GM11168 (cell line): ENCODE results near the gene SDHA.
"Not testable (repeated sequence)": the region's sequence is repeated elsewhere in the genome, so short reads cannot be mapped to it uniquely, and the experiment has no call there.

Experiments used
- in situ Hi-C: fragments of 300-500 bp; cut with MboI; formaldehyde crosslinking; loops from one replicate; pipeline ENCODE4 v1.12.0; 2022; ENCODE audit warnings: low sequenced_read_pairs; ENCODE audit not compliant: unreplicated experiment

SDHA gene

DNA sequence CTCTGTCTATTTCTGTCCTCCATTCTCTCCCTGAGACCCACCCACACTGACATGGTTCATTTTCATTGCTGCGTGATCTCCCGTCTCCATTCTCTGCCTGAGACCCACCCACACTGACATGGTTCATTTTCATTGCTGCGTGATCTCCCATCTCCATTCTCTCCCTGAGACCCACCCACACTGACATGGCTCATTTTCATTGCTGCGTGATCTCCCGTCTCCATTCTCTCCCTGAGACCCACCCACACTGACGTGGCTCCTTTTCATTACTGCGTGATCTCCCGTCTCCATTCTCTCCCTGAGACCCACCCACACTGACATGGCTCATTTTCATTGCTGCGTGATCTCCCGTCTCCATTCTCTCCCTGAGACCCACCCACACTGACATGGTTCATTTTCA is 73.2 kb downstream of the SDHA start:
- in situ Hi-C loops, result not testable (repeated sequence)

DNA sequence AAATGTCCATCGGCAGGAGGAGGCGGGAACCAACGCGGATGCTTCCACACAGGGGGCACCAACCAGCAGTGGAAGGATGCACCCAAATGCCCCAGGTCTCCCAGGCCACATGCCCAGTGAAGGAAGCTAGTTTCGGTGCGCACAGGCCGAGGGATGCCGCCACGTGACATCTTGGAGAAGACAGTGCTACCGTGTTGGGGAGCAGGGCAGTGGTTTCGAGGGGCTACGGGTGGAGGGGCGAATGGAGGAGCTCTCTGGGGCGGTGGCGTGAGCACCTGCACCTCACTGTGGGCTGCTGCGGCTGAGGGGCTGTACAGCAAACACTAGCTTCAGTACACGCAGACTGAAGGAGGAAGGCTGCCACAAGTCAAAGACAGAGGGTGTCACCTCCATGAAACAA is 76.7 kb downstream of the SDHA start:
- in situ Hi-C loops, result loop anchor here (5.0 kb wide), 1 partner anchor 1313 kb away; no protein-coding TSS in a partner anchor

DNA sequence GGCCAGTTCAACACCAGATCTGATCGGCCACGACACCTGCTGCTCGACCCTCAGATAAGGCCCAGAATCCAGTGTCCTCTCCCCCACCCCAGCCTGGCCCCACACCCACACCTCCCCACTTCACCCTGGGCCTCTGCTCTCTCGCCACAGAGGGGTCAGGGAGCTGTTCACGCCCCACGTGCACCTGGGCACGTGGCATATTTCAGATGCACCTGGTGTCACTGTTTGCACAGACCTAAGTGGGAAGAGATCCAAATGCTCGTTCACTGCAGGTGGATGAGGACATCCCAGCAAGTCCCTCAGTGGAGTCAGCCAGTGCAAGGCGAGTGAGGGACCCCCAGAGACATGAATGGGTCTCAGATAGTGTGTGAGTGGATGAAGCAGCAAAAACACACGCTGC is 78.1 kb downstream of the SDHA start:
- in situ Hi-C loops, result loop anchor here (5.0 kb wide), 1 partner anchor 1311 kb away; no protein-coding TSS in a partner anchor

DNA sequence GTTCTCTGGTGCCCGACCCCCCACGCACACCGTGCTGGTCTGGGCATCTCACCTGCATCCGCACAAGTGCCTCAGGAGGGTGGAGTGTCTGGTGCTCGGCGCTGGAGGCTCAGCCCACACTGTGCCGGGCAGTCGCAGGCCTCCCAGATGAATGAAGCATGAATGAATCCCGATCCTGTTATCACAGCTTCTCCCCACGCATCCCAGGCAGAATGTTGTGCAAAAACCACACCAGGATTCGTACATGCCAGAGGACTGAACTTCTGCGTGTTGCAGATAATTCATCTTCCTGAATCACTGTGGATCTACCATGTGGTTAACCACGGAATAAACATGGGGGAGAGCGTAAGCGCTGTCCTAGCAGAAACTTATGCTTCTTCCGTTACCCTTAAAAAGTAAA is 78.8 kb downstream of the SDHA start:
- in situ Hi-C loops, result loop anchor here (5.0 kb wide), 1 partner anchor 1310 kb away; no protein-coding TSS in a partner anchor

DNA sequence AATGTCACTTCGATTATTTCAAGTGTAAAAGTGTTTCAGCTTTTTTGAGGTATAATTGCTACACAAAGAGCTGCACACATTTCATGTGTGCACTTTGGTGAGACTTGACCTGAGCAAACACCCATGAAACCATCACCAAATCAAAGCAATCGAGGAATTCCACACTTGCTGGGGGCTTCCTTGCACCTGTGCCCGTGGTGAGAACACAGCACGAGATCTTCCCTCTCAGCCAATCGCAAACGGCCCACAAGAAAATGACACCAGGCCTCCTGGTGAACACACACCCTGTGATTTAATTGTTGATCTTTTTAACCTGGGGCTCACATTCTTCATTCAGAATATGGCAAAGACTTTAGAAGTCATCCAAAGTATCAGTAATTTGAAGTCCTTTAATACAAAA is 79.3 kb downstream of the SDHA start:
- in situ Hi-C loops, result loop anchor here (5.0 kb wide), 1 partner anchor 1310 kb away; no protein-coding TSS in a partner anchor

DNA sequence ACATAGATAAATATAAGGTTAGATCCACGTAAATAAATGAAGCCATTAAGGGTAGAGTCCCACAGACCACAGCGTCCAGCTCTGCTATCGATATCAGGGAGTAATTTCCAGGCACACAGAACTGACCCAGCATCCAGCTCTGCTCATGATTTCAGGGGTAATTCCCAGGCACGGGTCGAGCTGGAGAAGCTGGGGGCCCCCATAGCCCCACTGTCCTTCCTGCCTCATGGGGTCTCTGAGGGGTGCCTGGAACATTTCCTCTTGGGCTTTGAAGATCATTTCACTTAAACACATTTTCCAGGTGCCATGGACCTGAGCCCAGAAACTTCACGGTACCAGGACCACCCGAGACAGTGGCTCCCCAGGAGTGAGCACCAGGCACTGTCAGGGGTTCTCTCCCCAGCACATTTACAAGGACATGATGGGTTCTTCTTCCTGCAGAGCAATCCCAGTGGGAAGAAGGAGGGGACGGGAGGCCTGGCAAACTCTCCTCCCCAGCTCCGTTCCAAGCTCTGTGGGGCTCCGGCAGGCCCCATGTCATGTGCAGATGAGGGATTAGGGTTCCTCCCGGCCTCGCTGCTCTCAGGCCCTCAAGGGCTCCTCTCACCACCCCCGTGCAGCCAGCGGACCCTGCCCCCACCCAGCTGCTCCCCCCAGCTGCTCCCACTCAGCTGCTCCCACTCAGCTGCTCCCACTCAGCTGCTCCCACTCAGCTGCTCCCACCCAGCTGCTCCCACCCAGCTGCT is 80.0 kb downstream of the SDHA start:
- in situ Hi-C loops, result loop anchor here (5.0 kb wide), 1 partner anchor 1309 kb away; no protein-coding TSS in a partner anchor

DNA sequence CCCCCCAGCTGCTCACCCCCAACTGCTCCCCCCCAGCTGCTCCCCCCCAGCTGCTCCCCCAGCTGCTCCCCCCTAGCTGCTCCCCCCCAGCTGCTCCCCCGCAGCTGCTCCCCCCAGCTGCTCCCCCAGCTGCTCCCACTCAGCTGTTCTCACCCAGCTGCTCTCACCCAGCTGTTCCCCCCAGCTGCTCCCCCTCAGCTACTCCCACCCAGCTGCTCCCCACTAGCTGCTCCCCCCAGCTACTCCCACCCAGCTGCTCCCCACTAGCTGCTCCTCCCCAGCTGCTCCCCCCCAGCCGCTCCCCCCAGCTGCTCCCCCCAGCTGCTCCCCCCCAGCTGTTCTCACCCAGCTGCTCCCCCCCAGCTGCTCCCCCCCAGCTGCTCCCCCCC is 80.6 kb downstream of the SDHA start:
- in situ Hi-C loops, result loop anchor here (5.0 kb wide), 1 partner anchor 1309 kb away; no protein-coding TSS in a partner anchor

DNA sequence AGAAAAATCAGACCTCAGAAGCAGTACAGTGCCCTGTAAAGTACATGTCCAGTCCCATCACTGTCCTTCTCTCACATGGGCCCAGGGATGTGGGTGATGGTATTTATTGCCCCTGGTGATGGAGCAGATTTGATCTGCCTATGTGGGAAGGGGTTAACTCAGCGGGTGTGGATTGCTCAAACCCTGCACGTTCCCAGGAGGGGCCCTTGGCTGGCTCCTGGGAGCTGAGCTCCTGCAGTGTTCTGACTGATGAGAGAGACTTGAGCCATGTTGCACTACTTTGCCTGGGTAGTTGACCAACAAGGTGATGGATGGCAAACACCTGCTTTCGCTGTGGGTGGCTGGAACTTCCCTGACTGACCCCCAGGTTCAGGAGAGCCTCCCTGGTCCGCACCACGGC is 81.8 kb downstream of the SDHA start:
- in situ Hi-C loops, result loop anchor here (5.0 kb wide), 1 partner anchor 1307 kb away; no protein-coding TSS in a partner anchor

DNA sequence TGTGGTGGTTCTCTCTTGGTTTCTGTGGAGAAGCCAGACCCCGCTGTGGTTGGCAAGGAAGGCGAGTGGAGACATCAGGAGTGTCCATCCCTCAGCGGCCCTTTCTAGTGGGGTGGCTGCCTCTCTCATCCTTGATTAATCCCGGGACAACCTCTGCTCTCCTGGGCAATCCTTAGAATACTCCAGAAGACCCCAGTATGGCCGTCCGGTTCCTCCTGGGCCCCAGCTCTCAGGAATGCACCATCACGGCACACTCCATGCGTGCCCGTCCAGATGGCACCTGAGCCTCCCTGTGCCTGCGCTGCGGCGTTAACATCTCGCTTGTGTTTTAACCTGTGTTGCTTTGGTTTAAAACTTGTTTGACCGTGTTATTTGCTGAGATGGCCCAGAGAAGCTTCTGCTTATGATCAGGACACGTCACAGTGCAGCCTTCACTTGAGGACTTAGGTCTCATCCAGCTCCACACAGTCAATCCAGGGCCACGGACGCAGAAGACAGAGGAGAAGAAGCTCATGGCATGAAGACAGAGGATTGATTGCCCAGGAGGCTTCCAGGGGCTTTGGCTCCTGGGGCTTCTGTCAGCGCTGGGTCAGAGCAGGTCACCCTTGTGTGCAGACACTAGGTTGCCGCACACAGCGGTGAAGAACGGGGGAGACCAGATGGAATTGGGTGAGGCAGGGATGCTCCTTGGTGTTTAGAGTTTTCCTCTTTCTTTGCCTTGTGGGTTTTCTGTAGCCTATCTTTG is 82.7 kb downstream of the SDHA start:
- in situ Hi-C loops, result not testable (repeated sequence)

DNA sequence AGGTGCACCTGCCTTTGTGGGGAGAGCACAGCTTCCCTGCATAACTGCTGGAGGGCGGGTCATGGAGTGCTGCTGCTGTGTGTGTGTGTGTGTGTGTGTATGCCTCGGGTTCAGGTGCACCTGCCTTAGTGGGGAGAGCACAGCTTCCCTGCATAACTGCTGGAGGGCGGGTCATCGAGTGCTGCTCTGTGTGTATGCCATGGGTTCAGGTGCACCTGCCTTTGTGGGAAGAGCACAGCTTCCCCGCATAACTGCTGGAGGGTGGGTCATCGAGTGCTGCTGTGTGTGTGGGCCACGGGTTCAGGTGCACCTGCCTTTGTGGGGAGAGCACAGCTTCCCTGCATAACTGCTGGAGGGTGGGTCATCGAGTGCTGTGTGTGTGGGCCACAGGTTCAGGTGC is 84.3 kb downstream of the SDHA start:
- in situ Hi-C loops, result not testable (repeated sequence)

DNA sequence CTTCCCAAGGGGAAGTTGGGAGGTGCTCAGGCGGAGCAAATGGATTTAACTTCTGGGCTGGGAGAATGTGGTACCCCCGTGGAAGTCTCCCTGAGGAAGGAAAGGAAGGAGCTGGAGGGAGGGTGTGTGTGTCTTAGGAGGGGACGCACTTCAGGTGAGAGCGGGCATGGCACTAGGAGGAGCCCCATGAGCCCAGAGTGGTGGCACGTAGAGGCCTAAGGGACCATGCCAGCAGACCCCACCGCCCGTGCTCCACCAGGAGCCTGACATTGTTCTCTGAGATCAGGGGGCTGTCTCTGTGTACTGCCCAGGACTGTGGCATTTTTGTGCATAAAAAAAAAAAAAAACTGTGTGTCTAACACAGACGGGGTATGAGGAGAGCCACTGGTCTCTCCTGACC is 84.8 kb downstream of the SDHA start:
- in situ Hi-C loops, result no loop called here

DNA sequence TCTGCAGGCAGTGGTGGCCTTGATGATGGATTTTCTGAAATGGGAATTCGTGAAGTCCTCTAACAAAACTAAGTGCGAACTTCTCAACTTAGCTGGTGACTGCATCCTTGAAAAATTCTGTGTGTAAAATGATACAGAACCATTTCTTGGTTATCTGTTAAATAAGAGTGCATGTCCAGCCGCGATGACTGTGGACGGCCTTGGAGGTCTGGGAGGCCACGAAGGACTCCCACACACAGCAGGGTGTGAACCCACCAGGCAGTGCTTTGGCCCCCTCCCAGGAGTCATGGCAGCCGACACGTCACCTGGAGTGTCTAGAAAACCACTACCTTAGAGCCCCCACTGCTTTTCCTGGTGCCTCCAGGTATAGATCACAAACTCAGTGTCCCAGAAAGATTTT is 85.6 kb downstream of the SDHA start:
- in situ Hi-C loops, result not testable (repeated sequence)

DNA sequence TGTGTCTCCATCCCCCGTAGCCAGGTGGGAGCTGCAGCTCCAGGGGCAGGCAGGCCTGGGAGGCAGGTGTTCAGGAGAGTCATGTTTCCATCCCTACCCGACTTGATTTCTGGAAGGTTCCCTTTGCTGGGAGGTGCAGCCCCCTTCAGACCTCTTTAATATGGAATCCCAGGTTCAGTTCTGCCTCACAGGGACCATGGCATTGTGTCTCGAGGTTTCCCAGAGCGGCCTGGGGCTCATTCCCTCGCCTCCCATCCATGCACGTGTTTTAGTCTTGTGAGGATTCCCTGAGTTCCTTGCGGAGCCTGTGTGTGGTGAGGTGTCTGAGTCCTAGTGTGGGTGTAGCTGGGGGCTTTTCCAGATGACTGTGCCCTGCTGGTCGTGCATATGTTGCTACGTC is 86.9 kb downstream of the SDHA start:
- in situ Hi-C loops, result no loop called here

DNA sequence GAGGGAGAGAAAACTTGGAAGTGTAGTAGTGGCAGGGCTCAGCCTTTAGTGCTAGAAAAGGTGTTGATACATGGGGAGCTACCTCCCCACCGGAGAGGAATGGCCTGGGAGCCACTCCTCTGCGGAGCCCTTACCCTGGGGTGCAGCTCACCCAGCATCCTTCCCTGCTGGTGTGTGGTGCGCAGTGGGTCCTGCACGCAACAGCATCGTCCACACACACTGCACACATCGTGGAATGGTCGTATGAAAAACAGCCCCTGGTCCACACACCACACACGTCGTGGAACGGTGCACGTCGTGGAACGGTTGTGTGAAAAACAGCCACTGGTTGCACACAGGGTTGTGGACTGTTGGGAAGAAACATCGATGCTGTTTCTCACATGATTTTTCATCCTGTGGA is 87.3 kb downstream of the SDHA start:
- in situ Hi-C loops, result no loop called here

DNA sequence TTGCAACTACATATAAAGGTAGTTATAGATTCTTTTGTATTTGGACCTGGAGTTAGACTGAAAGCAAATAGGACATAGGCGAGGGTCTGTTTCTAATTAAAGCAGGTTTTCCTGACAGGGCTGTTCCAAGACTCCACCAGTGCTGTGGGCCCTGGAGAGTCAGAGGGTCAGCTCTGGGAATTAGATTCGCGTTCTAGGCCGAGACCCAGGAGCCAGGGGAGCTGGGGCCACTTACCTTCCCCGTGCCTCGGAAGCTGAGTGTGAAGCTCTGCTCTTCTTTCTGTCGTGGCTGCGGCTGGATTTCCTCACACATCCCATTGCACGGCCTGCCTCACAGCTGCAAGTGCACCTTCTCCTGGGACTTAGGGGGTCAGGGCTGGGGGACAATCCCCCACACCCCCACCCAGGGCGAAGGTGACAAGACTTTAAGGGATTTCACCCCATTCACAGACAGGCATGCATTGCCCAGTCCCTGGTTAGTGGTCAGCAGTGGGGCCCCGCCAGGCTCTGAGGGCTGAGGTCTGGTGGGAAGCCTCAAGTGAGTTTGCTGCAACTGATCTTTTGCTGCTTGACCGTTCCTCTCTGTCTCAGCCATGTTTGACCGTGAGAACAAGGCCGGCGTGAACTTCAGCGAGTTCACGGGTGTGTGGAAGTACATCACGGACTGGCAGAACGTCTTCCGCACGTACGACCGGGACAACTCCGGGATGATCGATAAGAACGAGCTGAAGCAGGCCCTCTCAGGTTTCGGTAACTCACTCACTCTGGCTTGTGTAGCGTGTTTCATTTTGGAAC is 88.1 kb downstream of the SDHA start:
- in situ Hi-C loops, result no loop called here
